A549 (cell line): ENCODE results near the gene ZNF740. TPM values are rescaled to one million over a fixed set of nuclear protein-coding genes. Genes with fewer than 3 reads are reported as not detected.

Experiments
- ATAC-seq, 2 experiments: fragments of 200-7000 bp in 1 of 2; fragments of >200 bp in 1 of 2; cut with Nextera tagmentation in 1 of 2; cut with Tn5 transposase in 1 of 2; 3 replicates each; pipeline versions ENCODE4 v1.8.0 to v1.9.1; 2018 to 2020; ENCODE audit warnings: mild to moderate bottlenecking in 1 of 2, moderate library complexity in 1 of 2
- CTCF ChIA-PET: fragments of 300-600 bp; sonication (Branson Sonifier 250); formaldehyde crosslinking; extraction: SDS; loops from one replicate; lab custom pipeline; 2021; ENCODE audit warnings: antibody characterized with exemption, inconsistent platforms; lab: Yijun Ruan, JAX
- POLR2A ChIA-PET: fragments of 350-600 bp; formaldehyde crosslinking; extraction: SDS; loops from one replicate; lab custom pipeline; 2021; ENCODE audit warnings: antibody characterized with exemption, inconsistent platforms; lab: Yijun Ruan, JAX
- DNase-seq, 2 experiments: peaks; one replicate each; pipeline versions ENCODE4 v3.0.0 to v3.0.0-alpha.2; 2011 to 2016; ENCODE audit warnings: low read depth in 1 of 2, low spot score in 1 of 2
- FAIRE-seq: peaks from 2 replicates; lab custom pipeline; 2011; peaks lifted over from hg19 to GRCh38; lab: Jason Lieb, UNC
- H3K27ac ChIP-seq, 2 experiments: fragments of >200 bp; sonication (Bioruptor Twin); formaldehyde crosslinking; 3 replicates each; pipeline ENCODE4 v1.5.1; 2016 to 2017
- H3K4me1 ChIP-seq: fragments of >200 bp; sonication (Bioruptor Twin); formaldehyde crosslinking; 3 replicates; pipeline ENCODE4 v1.6.1; 2016
- H3K4me2 ChIP-seq: fragments of >200 bp; sonication (Bioruptor Twin); formaldehyde crosslinking; 3 replicates; pipeline ENCODE4 v1.6.1; 2016
- H3K4me3 ChIP-seq: fragments of >200 bp; sonication (Bioruptor Twin); formaldehyde crosslinking; 3 replicates; pipeline ENCODE4 v1.5.1; 2016
- H3K9me3 ChIP-seq: fragments of >200 bp; sonication (Bioruptor Twin); formaldehyde crosslinking; 3 replicates; pipeline ENCODE4 v1.6.1; 2016
- BHLHE40 ChIP-seq: IDR thresholded peaks from 2 replicates; pipeline ENCODE4 v1.6.1; 2012; ENCODE audit warnings: low read depth, low read length, inconsistent platforms
- CBX2 ChIP-seq: fragments of 200-600 bp; sonication (generic); IDR thresholded peaks from 2 replicates; pipeline ENCODE4 v1.6.1; 2016; ENCODE audit warnings: low read depth, mild to moderate bottlenecking, borderline replicate concordance
- CBX8 ChIP-seq: fragments of 200-600 bp; sonication (generic); IDR thresholded peaks from 2 replicates; pipeline ENCODE4 v1.6.1; 2016
- CEBPB ChIP-seq, 2 experiments: fragments of >200 bp in 1 of 2; sonication (Bioruptor Twin) in 1 of 2; formaldehyde crosslinking in 1 of 2; IDR thresholded peaks; 2 replicates each; pipeline ENCODE4 v1.6.1; 2012 to 2016
- CHD4 ChIP-seq: fragments of 200-600 bp; sonication (generic); IDR thresholded peaks from 2 replicates; pipeline ENCODE4 v1.6.1; 2016; ENCODE audit warnings: antibody characterized with exemption, mild to moderate bottlenecking, borderline replicate concordance
- E2F6 ChIP-seq: IDR thresholded peaks from 2 replicates; pipeline ENCODE4 v1.6.1; 2012; ENCODE audit warnings: low read depth, borderline replicate concordance
- EHF ChIP-seq: fragments of 250-450 bp; sonication (Bioruptor Pico); IDR thresholded peaks from 2 replicates; pipeline ENCODE4 v1.5.0; 2020; ENCODE audit warnings: mild to moderate bottlenecking
- EHMT2 ChIP-seq: fragments of 200-600 bp; sonication (generic); IDR thresholded peaks from 2 replicates; pipeline ENCODE4 v1.6.1; 2016; ENCODE audit warnings: antibody characterized with exemption, low read depth, mild to moderate bottlenecking, moderate library complexity
- EP300 ChIP-seq, 2 experiments: fragments of >200 bp; sonication (Bioruptor Twin); formaldehyde crosslinking; IDR thresholded peaks; 2 replicates in 1 of 2; 3 replicates in 1 of 2; pipeline ENCODE4 v1.6.1; 2016 to 2017
- ESRRA ChIP-seq: fragments of 150-350 bp; IDR thresholded peaks from 2 replicates; pipeline ENCODE4 v1.6.1; 2014; ENCODE audit warnings: mild to moderate bottlenecking, low read length, borderline replicate concordance
- FOXS1 ChIP-seq: fragments of 250-450 bp; sonication (Bioruptor Pico); IDR thresholded peaks from 2 replicates; pipeline ENCODE4 v1.5.0; 2020; ENCODE audit warnings: mild to moderate bottlenecking, moderate library complexity
- GATA3 ChIP-seq: IDR thresholded peaks from 2 replicates; pipeline ENCODE4 v1.6.1; 2012; ENCODE audit warnings: borderline replicate concordance
- HDAC2 ChIP-seq: fragments of 200-600 bp; sonication (generic); IDR thresholded peaks from 2 replicates; pipeline ENCODE4 v1.6.1; 2016
- HOXB5 ChIP-seq: fragments of 250-450 bp; sonication (Bioruptor Pico); IDR thresholded peaks from 2 replicates; pipeline ENCODE4 v1.5.0; 2020; ENCODE audit warnings: mild to moderate bottlenecking, moderate library complexity
- JUN ChIP-seq, 2 experiments: fragments of >200 bp; sonication (Bioruptor Twin); formaldehyde crosslinking; IDR thresholded peaks; 2 replicates in 1 of 2; 3 replicates in 1 of 2; pipeline ENCODE4 v1.6.1; 2016 to 2017
- JUNB ChIP-seq: fragments of >200 bp; sonication (Bioruptor Twin); formaldehyde crosslinking; IDR thresholded peaks from 2 replicates; pipeline ENCODE4 v1.6.1; 2016
- KDM5A ChIP-seq: fragments of 200-600 bp; sonication (generic); IDR thresholded peaks from 2 replicates; pipeline ENCODE4 v1.6.1; 2016; ENCODE audit warnings: antibody characterized with exemption, mild to moderate bottlenecking
- MAFK ChIP-seq: fragments of 450-650 bp; IDR thresholded peaks from 2 replicates; pipeline ENCODE4 v1.6.1; 2014; ENCODE audit not compliant: partially characterized antibody
- MAZ ChIP-seq: fragments of 150-350 bp; IDR thresholded peaks from 2 replicates; pipeline ENCODE4 v1.6.1; 2014; ENCODE audit warnings: antibody characterized with exemption, low read depth, low read length, borderline replicate concordance
- MYC ChIP-seq: IDR thresholded peaks from 2 replicates; pipeline ENCODE4 v1.6.1; 2012; ENCODE audit warnings: mild to moderate bottlenecking, inconsistent platforms, low read length, improper control_type of control experiment, borderline replicate concordance
- NFE2L2 ChIP-seq: fragments of 150-350 bp; conservative IDR thresholded peaks from 2 replicates; pipeline ENCODE4 v1.6.1; 2014; ENCODE audit warnings: low read length
- NR3C1 ChIP-seq: fragments of >200 bp; sonication (Bioruptor Twin); formaldehyde crosslinking; IDR thresholded peaks from 3 replicates; pipeline ENCODE4 v1.6.1; 2017
- PHF8 ChIP-seq: fragments of 200-600 bp; sonication (generic); IDR thresholded peaks from 2 replicates; pipeline ENCODE4 v1.6.1; 2016; ENCODE audit warnings: low read depth, mild to moderate bottlenecking, antibody characterized with exemption, moderate library complexity, borderline replicate concordance
- POLR2A ChIP-seq: IDR thresholded peaks from 2 replicates; pipeline ENCODE4 v1.6.1; 2012; ENCODE audit warnings: mild to moderate bottlenecking, low read length
- POLR2AphosphoS2 ChIP-seq: conservative IDR thresholded peaks from 2 replicates; pipeline ENCODE4 v1.6.1; 2012; ENCODE audit warnings: low read length, improper control_type of control experiment, inconsistent platforms
- RAD21 ChIP-seq, 2 experiments: fragments of >200 bp in 1 of 2; sonication (Bioruptor Twin) in 1 of 2; formaldehyde crosslinking in 1 of 2; IDR thresholded peaks in 1 of 2; conservative IDR thresholded peaks in 1 of 2; 2 replicates in 1 of 2; 3 replicates in 1 of 2; pipeline ENCODE4 v1.6.1; 2012 to 2018; ENCODE audit warnings: inconsistent platforms in 1 of 2
- RCOR1 ChIP-seq: fragments of 150-350 bp; IDR thresholded peaks from 2 replicates; pipeline ENCODE4 v1.6.1; 2014; ENCODE audit warnings: antibody characterized with exemption, low read length, low read depth
- RNF2 ChIP-seq: fragments of 200-600 bp; sonication (generic); IDR thresholded peaks from 2 replicates; pipeline ENCODE4 v1.6.1; 2016; ENCODE audit warnings: low read depth, mild to moderate bottlenecking, antibody characterized with exemption, moderate library complexity, borderline replicate concordance
- SMC3 ChIP-seq: fragments of >200 bp; sonication (Bioruptor Twin); formaldehyde crosslinking; IDR thresholded peaks from 3 replicates; pipeline ENCODE4 v1.6.1; 2018; ENCODE audit warnings: inconsistent platforms
- TP53 ChIP-seq: fragments of 250-450 bp; sonication (Bioruptor Pico); IDR thresholded peaks from 2 replicates; pipeline ENCODE4 v1.5.0; 2021; ENCODE audit warnings: mild to moderate bottlenecking, moderate library complexity
- ZC3H11A ChIP-seq: fragments of 450-650 bp; IDR thresholded peaks from 2 replicates; pipeline ENCODE4 v1.6.1; 2014; ENCODE audit warnings: antibody characterized with exemption, mild to moderate bottlenecking
- ZFP36 ChIP-seq: fragments of 450-650 bp; IDR thresholded peaks from 2 replicates; pipeline ENCODE4 v1.6.1; 2014; ENCODE audit warnings: borderline replicate concordance; ENCODE audit not compliant: partially characterized antibody
- ZSCAN20 ChIP-seq: fragments of 250-450 bp; sonication (Bioruptor Pico); IDR thresholded peaks from 2 replicates; pipeline ENCODE4 v1.8.0; 2022; ENCODE audit warnings: mild to moderate bottlenecking, moderate library complexity
- WGBS: methylation state at CpG from one replicate; pipeline ENCODE4 v1.1.6; 2017; ENCODE audit errors: missing lambda C conversion rate; 5-methylcytosine and 5-hydroxymethylcytosine counted together
- polyA minus RNA-seq: library from RNA; depleted of rRNA, polyadenylated mRNA; stranded (reverse); fragments of >200 nt; gene quantifications from 2 replicates; pipeline ENCODE4 v1.2.3, GENCODE V29; 2011; rRNA and poly(A)+ RNA removed
- polyA plus RNA-seq, 4 experiments: library from polyadenylated mRNA; depleted of rRNA in 3 of 4; stranded (reverse); fragments of >200 nt; fragmentation: RNase III in 1 of 4; extraction: RNeasy Plus Mini Kit Qiagen cat#74134 plus additional on column Dnase treatment in 1 of 4; gene quantifications; 2 replicates in 3 of 4; 3 replicates in 1 of 4; pipeline ENCODE4 v1.2.3, GENCODE V29; 2011 to 2017
- TF ChIP-seq, protein P1 (sequence below): fragments of >200 bp; sonication (Bioruptor Twin); formaldehyde crosslinking; IDR thresholded peaks from 3 replicates; pipeline ENCODE4 v1.5.1; 2016
- TF ChIP-seq, protein P2 (sequence below): fragments of >200 bp; sonication (Bioruptor Twin); formaldehyde crosslinking; IDR thresholded peaks from 3 replicates; pipeline ENCODE4 v1.6.1; 2016
- TF ChIP-seq, protein P3 (sequence below): fragments of 250-450 bp; sonication (Bioruptor Pico); IDR thresholded peaks from 2 replicates; pipeline ENCODE4 v1.5.0; 2020; ENCODE audit warnings: low read depth, mild to moderate bottlenecking, moderate library complexity
- TF ChIP-seq, protein P4 (sequence below): fragments of >200 bp; sonication (Bioruptor Twin); formaldehyde crosslinking; IDR thresholded peaks from 2 replicates; pipeline ENCODE4 v1.6.1; 2016

Gene ZNF740
- polyA plus RNA-seq (2011; rRNA removed) (28.8 and 32.9 TPM in 2 replicates), polyA plus RNA-seq (2017; fragmentation: RNase III; extraction: RNeasy Plus Mini Kit Qiagen cat#74134 plus additional on column Dnase treatment) (12.1 to 15.6 TPM (median 15.1 TPM) in 3 replicates), polyA minus RNA-seq (44.9 and 53.6 TPM in 2 replicates)
- 6.5 and 8.4 TPM in 2 replicates for polyA plus RNA-seq (2012; cell fraction: cytosol; rRNA removed)
- 11.2 and 17.4 TPM in 2 replicates for polyA plus RNA-seq (2012; cell fraction: nucleus; rRNA removed)

- FAIRE-seq = no peak
- peak; percentile 97 to 98 for ATAC-seq
- H3K4me2 ChIP-seq = peak within 1 kb of the TSS; percentile 98
- H3K9me3 ChIP-seq = no peaks in the 10 kb centered on the region
- CTCF ChIA-PET = interaction anchor here (0.9 to 36.2 kb wide), 6 partner anchors 18 to 115 kb away, joined by 3 to 646 read pairs (median 14); partner anchors contain the start of gene ITGB7
- H3K27ac ChIP-seq = peak within 1 kb of the TSS; percentile 92 to 93
- 1% methylated on average over 33 of the region's 70 CpGs for WGBS
- H3K4me1 ChIP-seq = peaks cover 39% of the 10 kb centered on the region
- DNase-seq = peak; percentile 98 to 99
- peak within 1 kb of the TSS; percentile 76 for H3K4me3 ChIP-seq
- POLR2A ChIA-PET = interaction anchor here (0.6 to 2.3 kb wide), 20 partner anchors 9 to 198 kb away, joined by 3 to 33 read pairs (median 4); partner anchors contain the start of genes MYG1, PFDN5, SOAT2 and SPRYD3
- TF ChIP-seq E2F6 (peak; percentile 87), ZSCAN20 (CRISPR knock-in tag) (no peak), EHF (CRISPR knock-in tag) (no peak), HOXB5 (CRISPR knock-in tag) (no peak), GATA3 (peak; percentile 36), FOXS1 (CRISPR knock-in tag) (no peak), CHD4 (no peak), MYC (peak; percentile 69; the same call in 1 of the 2 replicates), MAZ (peak; percentile 76; the same call in 1 of the 2 replicates), NFE2L2 (no peak), RAD21 (conservative IDR thresholded peaks at IDR 0.05 in 1 of 2, IDR thresholded peaks at IDR 0.05 in 1 of 2) (0 out of 5 replicates have a peak, but pooled peaks of 1 of the 2 experiments have one; percentile 14), KDM5A (no peak), PHF8 (peak; percentile 49; the same call in 1 of the 2 replicates), JUNB (no peak), EHMT2 (no peak), MAFK (no peak), JUN (IDR thresholded peaks at IDR 0.05) (peak; percentile 93), CBX8 (no peak), TP53 (CRISPR knock-in tag) (no peak), ZFP36 (no peak), POLR2AphosphoS2 (no peak), BHLHE40 (no peak), HDAC2 (no peak), ESRRA (no peak), CBX2 (no peak), SMC3 (no peak), RCOR1 (no peak), POLR2A (peak; percentile 90), EP300 (IDR thresholded peaks at IDR 0.05) (no peak; a peak in 1 of 5 replicates), ZC3H11A (no peak), CEBPB (IDR thresholded peaks at IDR 0.05) (no peak; a peak in 1 of 4 replicates), NR3C1 (no peak), RNF2 (no peak)
- TF ChIP-seq, protein P1, sequence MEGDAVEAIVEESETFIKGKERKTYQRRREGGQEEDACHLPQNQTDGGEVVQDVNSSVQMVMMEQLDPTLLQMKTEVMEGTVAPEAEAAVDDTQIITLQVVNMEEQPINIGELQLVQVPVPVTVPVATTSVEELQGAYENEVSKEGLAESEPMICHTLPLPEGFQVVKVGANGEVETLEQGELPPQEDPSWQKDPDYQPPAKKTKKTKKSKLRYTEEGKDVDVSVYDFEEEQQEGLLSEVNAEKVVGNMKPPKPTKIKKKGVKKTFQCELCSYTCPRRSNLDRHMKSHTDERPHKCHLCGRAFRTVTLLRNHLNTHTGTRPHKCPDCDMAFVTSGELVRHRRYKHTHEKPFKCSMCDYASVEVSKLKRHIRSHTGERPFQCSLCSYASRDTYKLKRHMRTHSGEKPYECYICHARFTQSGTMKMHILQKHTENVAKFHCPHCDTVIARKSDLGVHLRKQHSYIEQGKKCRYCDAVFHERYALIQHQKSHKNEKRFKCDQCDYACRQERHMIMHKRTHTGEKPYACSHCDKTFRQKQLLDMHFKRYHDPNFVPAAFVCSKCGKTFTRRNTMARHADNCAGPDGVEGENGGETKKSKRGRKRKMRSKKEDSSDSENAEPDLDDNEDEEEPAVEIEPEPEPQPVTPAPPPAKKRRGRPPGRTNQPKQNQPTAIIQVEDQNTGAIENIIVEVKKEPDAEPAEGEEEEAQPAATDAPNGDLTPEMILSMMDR = no peak
- TF ChIP-seq, protein P2, sequence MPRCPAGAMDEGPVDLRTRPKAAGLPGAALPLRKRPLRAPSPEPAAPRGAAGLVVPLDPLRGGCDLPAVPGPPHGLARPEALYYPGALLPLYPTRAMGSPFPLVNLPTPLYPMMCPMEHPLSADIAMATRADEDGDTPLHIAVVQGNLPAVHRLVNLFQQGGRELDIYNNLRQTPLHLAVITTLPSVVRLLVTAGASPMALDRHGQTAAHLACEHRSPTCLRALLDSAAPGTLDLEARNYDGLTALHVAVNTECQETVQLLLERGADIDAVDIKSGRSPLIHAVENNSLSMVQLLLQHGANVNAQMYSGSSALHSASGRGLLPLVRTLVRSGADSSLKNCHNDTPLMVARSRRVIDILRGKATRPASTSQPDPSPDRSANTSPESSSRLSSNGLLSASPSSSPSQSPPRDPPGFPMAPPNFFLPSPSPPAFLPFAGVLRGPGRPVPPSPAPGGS = peak; percentile 59; the same call in 2 of the 3 replicates
- TF ChIP-seq, protein P3, sequence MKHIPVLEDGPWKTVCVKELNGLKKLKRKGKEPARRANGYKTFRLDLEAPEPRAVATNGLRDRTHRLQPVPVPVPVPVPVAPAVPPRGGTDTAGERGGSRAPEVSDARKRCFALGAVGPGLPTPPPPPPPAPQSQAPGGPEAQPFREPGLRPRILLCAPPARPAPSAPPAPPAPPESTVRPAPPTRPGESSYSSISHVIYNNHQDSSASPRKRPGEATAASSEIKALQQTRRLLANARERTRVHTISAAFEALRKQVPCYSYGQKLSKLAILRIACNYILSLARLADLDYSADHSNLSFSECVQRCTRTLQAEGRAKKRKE (CRISPR knock-in tag) = 0 out of 2 replicates have a peak, but pooled peaks have one; percentile 7
- TF ChIP-seq, protein P4, sequence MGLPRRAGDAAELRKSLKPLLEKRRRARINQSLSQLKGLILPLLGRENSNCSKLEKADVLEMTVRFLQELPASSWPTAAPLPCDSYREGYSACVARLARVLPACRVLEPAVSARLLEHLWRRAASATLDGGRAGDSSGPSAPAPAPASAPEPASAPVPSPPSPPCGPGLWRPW = no peak
These were observed at the start of gene ZNF740, which contains the start of gene CSAD for GRCh38 chr12:53180220-53180930. Gene ZNF740 (plus strand): TSS chr12:53180722. CDS start chr12:53181984, 1,262 bp downstream. Gene CSAD (minus strand): TSS chr12:53180925. CDS start chr12:53173470, 7,455 bp downstream.
